Activated naive CD4-positive, alpha-beta T cell treated with Interleukin-2 at 50 U/mL for 16 hours (primary cell): ENCODE data around the gene ZNF850.
A peak's percentile ranks its signal among the peaks of the same experiment; 100 is the strongest.

Experiments used
- DNase-seq: peaks from one replicate; pipeline ENCODE4 v3.0.0-alpha.2; 2020

Gene ZNF850

DNA sequence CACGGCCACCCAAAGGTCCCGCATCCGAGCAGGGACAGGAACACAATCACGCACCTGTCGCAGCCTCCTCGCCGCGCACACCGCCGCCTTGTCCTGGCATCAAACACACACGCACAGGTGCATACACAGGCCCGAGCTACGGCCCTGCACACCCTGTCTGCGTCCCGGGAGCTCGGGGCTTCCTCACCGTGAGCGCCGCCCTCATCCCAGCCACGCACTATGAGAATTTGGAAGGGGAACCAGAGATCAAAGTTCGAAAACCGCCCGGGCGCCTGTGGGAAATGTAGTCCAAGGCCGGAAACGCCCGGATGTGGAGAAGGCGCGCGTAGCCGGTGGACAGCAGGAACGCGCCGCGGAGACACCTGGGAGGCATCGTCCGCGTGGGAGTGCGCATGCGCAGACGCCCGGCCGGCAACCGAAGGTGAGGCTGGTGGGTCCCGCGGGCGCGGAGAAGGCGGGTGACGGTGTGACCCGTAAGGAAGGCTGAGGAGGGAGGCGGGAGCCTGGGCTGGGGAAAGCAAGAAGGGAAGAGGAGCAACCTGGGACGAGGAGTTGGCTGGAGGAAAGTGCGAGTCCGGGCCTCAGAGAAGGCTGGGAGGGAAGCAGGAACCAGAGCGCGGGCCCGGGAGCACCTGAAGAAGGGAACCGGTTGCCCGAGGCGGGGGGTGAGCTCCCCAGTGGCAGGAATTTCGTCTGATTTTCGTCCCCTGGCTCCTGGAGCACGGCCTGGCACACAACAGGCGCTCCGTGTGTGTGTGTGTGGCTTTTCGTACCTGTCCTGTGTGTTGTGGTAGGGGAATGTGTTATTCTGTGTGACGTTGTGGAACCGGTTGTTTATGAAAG, 85.2 kb downstream of the ZNF850 start, which contains the start of gene ZNF567:
Gene ZNF567, plus strand, starts transcription at position 399 of the 843 bp plus-strand sequence. CDS start 7,256 bp downstream, outside the sequence.
- peak; percentile 98 for DNase-seq

DNA sequence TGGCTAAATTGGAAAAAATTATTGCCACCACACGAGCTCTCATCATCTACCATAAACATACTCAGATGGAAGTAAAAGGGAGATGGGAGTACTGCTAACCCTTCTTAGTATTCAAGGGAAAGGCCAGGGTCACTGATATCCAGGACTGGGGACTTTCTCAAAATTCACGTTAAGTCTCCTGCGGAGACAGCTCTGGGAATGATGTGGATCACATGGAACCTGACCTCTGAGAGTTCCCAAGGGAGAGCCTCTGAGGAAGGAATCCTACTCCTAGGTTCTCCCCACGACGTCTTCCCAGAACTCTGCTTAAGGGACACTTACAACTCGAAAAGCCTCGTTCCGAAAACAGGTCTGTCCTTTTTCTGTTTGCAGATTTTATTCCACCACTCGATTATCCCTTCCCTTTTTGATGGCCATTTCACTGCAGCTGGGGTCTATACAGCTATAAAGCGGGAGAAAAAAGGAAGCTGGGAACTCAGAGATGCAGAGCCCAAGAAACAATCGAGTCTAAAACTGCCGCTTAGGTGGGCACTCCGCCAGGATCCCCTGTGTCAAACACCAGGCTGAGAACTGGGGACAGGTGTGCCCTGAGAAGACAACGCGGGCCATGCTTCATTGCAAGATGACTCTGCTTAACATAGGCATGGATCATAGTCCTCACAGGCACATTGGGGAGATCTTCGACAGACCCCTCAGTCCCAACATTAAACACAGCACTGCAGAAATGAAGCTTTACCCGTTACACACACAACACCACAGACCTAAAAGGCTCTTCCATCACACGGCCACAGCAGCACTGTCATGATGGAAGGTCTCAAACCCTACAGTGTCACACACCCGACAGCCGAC, 86.0 kb downstream of the ZNF850 start:
- no peak for DNase-seq

DNA sequence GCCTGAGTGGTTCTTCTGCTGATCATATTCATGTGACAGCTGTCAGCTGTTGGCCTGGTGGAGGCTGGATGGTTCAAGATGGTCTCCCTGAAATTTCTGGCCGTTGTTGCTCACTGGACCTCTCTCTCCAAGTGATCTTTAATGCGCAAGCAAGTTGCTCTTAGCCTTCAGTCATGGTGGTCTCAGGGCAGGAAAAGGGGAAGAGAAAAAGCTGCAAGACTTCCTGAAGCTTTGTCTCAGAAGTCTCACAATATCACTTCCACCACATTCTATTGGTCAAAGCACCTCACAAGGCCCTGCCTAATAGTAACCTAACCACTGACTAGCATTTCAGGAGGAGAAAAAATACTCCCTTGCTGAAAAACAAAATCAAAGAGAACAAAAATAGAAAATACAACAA, 86.8 kb downstream of the ZNF850 start:
- no peak for DNase-seq

DNA sequence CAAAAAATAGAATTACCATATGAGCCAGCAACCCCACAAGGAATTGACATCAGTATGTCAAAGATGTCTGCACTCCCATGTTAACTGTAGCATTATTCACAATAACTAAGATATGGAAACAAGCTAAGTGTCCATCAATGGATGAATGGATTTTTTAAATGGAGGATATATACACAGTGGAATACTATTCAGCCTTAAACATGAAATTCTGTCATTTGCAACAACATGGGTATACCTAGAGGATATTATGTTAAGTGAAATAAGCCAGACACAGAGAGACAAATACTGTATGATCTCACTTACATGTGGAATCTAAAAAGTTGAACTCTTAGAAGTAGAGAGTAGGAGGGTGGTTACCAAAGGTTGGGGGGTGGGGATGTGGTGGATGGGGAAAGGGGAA, 93.2 kb downstream of the ZNF850 start:
- no peak for DNase-seq

DNA sequence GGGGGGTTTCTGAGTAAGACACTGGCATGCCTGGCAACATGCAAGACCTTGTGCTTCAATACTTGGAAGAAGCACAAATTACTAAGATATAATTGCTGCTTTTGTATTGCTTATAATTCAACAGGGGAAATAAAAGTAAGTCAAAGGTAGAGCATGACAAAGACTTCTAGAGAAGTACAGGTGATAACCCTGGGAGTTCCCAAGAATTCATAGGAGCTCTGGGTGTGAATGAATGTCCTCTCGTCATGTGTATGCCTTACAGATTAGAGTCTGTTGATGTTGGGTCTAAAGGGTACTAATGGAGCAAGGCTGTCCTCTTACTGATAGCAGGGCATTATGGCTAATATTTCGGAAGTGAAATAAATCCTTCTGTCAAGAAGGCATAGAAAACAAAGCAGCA, 98.4 kb downstream of the ZNF850 start:
- DNase-seq = no peak

DNA sequence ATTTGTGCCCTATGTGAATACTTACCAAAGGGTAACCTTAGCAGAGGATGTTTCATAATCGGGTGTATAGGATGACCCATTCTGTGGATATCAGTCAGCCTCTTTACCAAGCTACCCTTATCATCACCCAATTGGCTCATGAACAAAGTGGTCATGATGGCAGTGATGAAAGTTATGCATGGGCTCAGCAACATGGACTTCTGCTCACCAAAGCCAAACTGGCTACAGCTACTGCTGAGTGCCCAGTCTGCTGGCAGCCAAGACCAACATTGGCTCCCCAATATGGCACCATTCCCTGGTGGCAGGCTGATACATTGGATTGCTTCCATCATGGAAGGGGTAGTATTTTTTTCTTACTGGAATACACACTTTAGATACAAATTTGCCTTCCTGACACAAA, 100.2 kb downstream of the ZNF850 start:
- no peak for DNase-seq

DNA sequence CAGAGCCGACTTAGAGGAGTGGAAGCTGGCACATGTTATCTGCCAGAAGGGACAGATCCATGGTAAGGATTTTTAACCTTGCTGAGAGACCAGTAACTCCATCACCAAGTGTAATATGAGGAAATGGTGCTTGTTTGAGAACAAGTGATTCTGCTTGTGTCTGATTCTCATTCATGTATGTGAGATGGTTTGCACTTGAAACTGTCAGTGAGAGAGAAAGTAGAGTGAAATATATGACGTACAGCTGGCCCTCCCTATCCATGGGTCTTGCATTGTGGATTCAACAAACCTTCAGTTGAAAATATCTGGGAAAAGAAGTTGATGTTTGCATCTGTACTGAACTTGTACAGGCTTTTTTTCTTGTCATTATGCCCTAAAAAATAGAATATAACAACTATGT, 104.0 kb downstream of the ZNF850 start:
- no peak for DNase-seq

DNA sequence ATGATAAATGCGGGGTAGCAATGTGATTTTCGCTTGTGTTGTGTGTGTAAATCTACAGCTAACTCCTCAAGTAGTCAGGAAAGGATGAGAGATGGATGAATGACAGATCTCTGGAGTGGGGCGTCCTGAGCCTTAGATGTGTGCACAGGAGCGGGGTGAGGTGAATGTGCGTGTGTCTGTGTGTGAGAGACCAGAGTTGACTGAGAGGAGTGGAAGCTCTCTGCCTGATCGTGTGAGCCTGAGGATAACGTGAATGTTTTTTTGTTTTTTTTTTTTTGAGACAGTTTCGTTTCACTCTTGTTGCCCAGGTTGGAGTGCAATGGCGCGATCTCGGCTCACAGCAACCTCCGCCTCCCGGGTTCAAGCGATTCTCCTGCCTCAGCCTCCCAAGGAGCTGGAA, 106.8 kb downstream of the ZNF850 start:
- no peak for DNase-seq
